ENCODE data around the gene ANKRD6. TPM values are rescaled to one million over a fixed set of nuclear protein-coding genes. Genes with fewer than 3 reads are reported as not detected.

The ANKRD6 gene
- total RNA-seq, 5 donors from 2014 or later (not counting 1 experiment from before 2014, with no cell fraction given): 3.0 to 8.4 (median 5.3) TPM

Other genes starting within 250 kb of the ANKRD6 start
- not detected for gene GABRR1, start 215.8 kb upstream of the ANKRD6 start, total RNA-seq
- gene GABRR2, start 117.9 kb upstream of the ANKRD6 start, total RNA-seq: 1 to 10 TPM in 1 of 5 donors, under 1 TPM in 4; 0.49 to 1.5 (median 0.73) TPM
- 10 to 100 TPM; 14.6 to 24.1 (median 22.6) TPM for gene UBE2J1, start 80.4 kb upstream of the ANKRD6 start, total RNA-seq
- 1 to 10 TPM; 2.3 to 4.9 (median 4.6) TPM for gene RRAGD, start 20.9 kb upstream of the ANKRD6 start, total RNA-seq
- gene LYRM2, start 205.6 kb downstream of the ANKRD6 start, total RNA-seq: 10 to 100 TPM; 18.9 to 27.0 (median 23.5) TPM